Kidney epithelial cell (primary cell): ENCODE results near the gene DIPK1A. TPM values are rescaled to one million over a fixed set of nuclear protein-coding genes. Genes with fewer than 3 reads are reported as not detected.

ENCODE experiments used
- DNase-seq: peaks from one replicate; pipeline ENCODE4 v3.0.0-alpha.2; 2010; ENCODE audit warnings: low read depth
- H3K27me3 ChIP-seq: 2 replicates; pipeline ENCODE4 v1.6.0; 2011; ENCODE audit warnings: low read length; ENCODE audit not compliant: control insufficient read depth, insufficient read depth
- H3K36me3 ChIP-seq: 2 replicates; pipeline ENCODE4 v1.5.1; 2011; ENCODE audit warnings: low read length; ENCODE audit not compliant: control insufficient read depth, insufficient read depth
- H3K4me3 ChIP-seq: 2 replicates; pipeline ENCODE4 v1.5.1; 2011; ENCODE audit warnings: low read depth, mild to moderate bottlenecking, control low read depth, low read length
- total RNA-seq: library from RNA; depleted of rRNA; stranded (reverse); fragments of >200 nt; gene quantifications from 2 replicates; pipeline ENCODE4 v1.2.3, GENCODE V29; 2015
- TF ChIP-seq, protein P1 (sequence below): IDR thresholded peaks from 2 replicates; pipeline ENCODE4 v1.5.1; 2011; ENCODE audit warnings: mild to moderate bottlenecking, moderate library complexity, low read length, control low read depth, inconsistent platforms; ENCODE audit not compliant: insufficient read depth, poor library complexity, severe bottlenecking

DIPK1A gene
- total RNA-seq, 1 donor from 2014 or later, result 1.8 TPM

GRCh38 chr1:92926873-92927272 is 34.4 kb downstream of the DIPK1A start:
- Histone ChIP-seq H3K36me3 (no peaks in the 10 kb centered on the region), H3K27me3 (no peaks in the 10 kb centered on the region), H3K4me3 (no peak overlapping the region)
- no peak for DNase-seq
- TF ChIP-seq, protein P1, sequence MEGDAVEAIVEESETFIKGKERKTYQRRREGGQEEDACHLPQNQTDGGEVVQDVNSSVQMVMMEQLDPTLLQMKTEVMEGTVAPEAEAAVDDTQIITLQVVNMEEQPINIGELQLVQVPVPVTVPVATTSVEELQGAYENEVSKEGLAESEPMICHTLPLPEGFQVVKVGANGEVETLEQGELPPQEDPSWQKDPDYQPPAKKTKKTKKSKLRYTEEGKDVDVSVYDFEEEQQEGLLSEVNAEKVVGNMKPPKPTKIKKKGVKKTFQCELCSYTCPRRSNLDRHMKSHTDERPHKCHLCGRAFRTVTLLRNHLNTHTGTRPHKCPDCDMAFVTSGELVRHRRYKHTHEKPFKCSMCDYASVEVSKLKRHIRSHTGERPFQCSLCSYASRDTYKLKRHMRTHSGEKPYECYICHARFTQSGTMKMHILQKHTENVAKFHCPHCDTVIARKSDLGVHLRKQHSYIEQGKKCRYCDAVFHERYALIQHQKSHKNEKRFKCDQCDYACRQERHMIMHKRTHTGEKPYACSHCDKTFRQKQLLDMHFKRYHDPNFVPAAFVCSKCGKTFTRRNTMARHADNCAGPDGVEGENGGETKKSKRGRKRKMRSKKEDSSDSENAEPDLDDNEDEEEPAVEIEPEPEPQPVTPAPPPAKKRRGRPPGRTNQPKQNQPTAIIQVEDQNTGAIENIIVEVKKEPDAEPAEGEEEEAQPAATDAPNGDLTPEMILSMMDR, result no peak

DNA sequence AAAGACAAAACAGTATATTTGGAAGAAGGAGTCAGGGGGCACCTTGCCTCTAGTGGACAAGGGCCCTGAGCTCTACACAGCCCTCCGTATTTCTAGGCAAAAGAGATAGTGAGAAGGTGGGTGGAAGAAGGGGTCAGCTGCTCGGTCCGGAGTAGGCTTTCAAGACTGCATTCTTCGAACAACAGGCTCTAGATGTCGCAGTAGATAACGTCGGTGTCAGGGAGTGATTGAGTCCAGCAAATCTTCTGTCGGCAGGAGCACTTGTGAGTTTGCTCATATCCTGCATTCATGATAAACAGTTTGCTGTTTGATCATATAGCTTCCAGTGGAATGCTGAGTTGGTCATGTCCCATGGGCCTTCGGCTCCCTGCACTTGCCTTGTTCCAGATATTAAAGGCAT is 36.8 kb downstream of the DIPK1A start:
- no peaks in the 10 kb centered on the region for H3K36me3 ChIP-seq
- no peak overlapping the region for H3K4me3 ChIP-seq
- DNase-seq, result no peak
- H3K27me3 ChIP-seq, result no peaks in the 10 kb centered on the region
- TF ChIP-seq, protein P1, result no peak

DNA sequence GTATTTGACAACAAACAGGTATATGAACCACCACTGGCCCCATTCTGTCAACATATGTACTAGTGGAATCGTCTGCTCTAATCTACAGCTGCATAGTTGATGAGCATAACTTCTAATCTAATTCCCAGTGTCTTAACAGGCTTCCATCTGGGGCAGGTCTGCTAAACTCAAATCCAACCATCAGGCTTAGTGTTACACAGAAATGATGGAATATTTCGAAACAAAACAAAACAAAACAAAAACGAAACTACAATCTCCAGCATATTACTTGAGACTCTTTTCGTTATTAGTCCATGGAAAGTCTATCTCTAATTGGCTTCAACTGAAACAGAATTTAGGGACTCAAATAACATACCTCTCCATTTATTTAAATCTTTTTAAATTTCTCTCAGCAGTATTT is 37.6 kb downstream of the DIPK1A start:
- H3K36me3 ChIP-seq, result no peaks in the 10 kb centered on the region
- no peak for DNase-seq
- TF ChIP-seq, protein P1, result no peak
- H3K4me3 ChIP-seq, result no peak overlapping the region
- no peaks in the 10 kb centered on the region for H3K27me3 ChIP-seq

DNA sequence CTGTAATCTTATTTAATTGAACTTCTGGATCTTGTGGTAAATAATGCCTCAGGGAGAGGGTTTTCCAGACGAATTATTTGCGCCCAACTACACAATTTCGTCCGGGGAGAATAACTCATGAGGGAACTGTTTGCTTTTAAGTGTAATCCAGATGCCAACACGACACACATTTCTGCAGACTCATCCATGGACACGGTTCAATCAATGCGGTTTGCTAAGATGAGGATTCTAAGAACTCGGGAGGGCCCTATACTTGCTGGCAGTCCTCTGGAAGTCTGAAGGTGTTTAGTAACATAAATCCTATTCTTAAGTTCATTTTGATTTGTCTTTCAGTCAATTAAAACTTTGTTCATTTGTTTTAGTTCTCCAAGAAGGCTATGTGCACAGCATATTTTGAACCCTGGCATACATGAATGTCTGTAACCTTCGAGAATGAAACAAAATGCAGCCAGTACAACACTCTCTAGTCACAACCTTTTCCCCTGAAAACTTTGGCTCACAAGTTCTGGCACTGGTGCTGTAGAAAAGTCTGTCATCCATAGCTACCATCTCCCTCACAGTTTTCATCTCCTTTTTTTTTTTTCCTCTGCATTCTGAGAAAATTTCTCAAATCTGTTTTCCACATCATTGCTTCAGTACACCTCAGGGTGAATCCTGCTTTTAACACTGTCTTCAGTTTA is 38.8 kb downstream of the DIPK1A start:
- H3K4me3 ChIP-seq, result no peak overlapping the region
- no peak for DNase-seq
- H3K27me3 ChIP-seq, result no peaks in the 10 kb centered on the region
- TF ChIP-seq, protein P1, result no peak
- H3K36me3 ChIP-seq, result no peaks in the 10 kb centered on the region

GRCh38 chr1:92921031-92922023 is 39.9 kb downstream of the DIPK1A start:
- no peak overlapping the region for H3K4me3 ChIP-seq
- no peaks in the 10 kb centered on the region for H3K36me3 ChIP-seq
- H3K27me3 ChIP-seq, result no peaks in the 10 kb centered on the region
- DNase-seq, result no peak
- TF ChIP-seq, protein P1, result no peak
